ENCODE results near the gene ATP8B4.

DNA sequence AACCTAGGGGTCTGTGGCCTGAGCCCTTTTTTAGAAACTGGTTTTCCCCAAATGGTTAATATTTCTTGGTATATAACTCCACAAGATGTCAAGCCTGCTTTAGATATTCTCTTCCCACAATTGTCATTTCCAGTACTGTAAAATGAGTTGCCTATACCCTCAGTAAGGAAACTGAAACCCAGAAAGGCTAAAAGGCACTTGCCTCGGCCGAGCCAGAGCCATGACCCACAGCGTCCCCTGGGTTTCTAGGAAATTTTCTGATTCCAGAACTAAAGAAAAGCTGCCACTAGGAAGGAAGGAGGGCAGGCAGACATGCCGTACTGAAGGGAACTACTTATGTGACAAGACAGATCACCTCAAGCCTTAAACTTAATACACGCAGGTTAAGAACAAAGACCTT is 59.1 kb downstream of the ATP8B4 start:
- TF ChIP-seq CTCF (IDR thresholded peaks at IDR 0.05) (no peak), POLR2A (IDR thresholded peaks at IDR 0.05) (no peak)

Data from thyroid gland (tissue), 4 donors.